HCT116 (cell line): ENCODE measurements around the gene RNF220. TPM values are rescaled to one million over a fixed set of nuclear protein-coding genes. Genes with fewer than 3 reads are reported as not detected.

Source experiments
- ATAC-seq: fragments of 200-7000 bp; cut with Tn5 transposase; 2 replicates; pipeline ENCODE4 v1.9.1; 2020; ENCODE audit warnings: mild to moderate bottlenecking, moderate library complexity
- BruUV-seq: library from RNA; stranded (reverse); fragments of 400-500 nt; replicated peaks from 2 replicates; lab custom pipeline; 2021; lab: Mats Ljungman, UMichigan
- CTCF ChIA-PET: fragments of 300-600 bp; sonication (Branson Sonifier 250); formaldehyde crosslinking; loops from one replicate; lab custom pipeline; 2021; ENCODE audit warnings: antibody characterized with exemption; lab: Charles Lee
- POLR2A ChIA-PET: fragments of 300-600, 350-600 bp; sonication (Branson Sonifier 250); formaldehyde crosslinking; loops from one replicate; lab custom pipeline; 2021; ENCODE audit warnings: antibody characterized with exemption; lab: Charles Lee
- RAD21 ChIA-PET, 2 experiments: fragments of 300-600 bp; sonication (Branson Sonifier 250); formaldehyde crosslinking; loops; one replicate each; lab custom pipeline; 2023; ENCODE audit warnings: low total read pairs in 2 of 2; ENCODE audit not compliant: uncharacterized antibody in 2 of 2, unreplicated experiment in 2 of 2, low non-redundant PET in 1 of 2; lab: Charles Lee
- DNase-seq: peaks from one replicate; pipeline ENCODE4 v3.0.0-alpha.2; 2010; ENCODE audit warnings: low read depth, low spot score
- H2AFZ ChIP-seq: fragments of 200-600 bp; shearing (Covaris generic), sonication (generic); 2 replicates; pipeline ENCODE4 v1.6.1; 2017; ENCODE audit warnings: low read depth, mixed run types, mixed read lengths, antibody characterized with exemption, low read length; ENCODE audit not compliant: poor library complexity, severe bottlenecking
- H3K27ac ChIP-seq: 2 replicates; pipeline ENCODE4 v1.5.1; 2012; ENCODE audit warnings: low read depth, low read length
- H3K27me3 ChIP-seq: fragments of 200-600 bp; sonication (generic); 2 replicates; pipeline ENCODE4 v1.6.1; 2016; ENCODE audit warnings: mixed run types, low read length, mixed read lengths; ENCODE audit not compliant: insufficient read depth
- H3K36me3 ChIP-seq, 2 experiments: fragments of 200-500 bp in 1 of 2; fragments of 200-600 bp in 1 of 2; sonication (Bioruptor generic) in 1 of 2; sonication (generic) in 1 of 2; 2 replicates each; pipeline versions ENCODE4 v1.5.1 to v1.6.1; 2014 to 2016; ENCODE audit warnings: low read length in 2 of 2, inconsistent platforms in 1 of 2, mixed read lengths in 1 of 2, mixed run types in 1 of 2; ENCODE audit not compliant: insufficient read depth in 2 of 2, control insufficient read depth in 1 of 2
- H3K4me1 ChIP-seq, 2 experiments: fragments of 200-600 bp in 1 of 2; sonication (generic) in 1 of 2; 2 replicates each; pipeline versions ENCODE4 v1.5.1 to v1.6.1; 2012 to 2017; ENCODE audit warnings: low read length in 2 of 2, inconsistent platforms in 1 of 2, mild to moderate bottlenecking in 1 of 2, mixed read lengths in 1 of 2, mixed run types in 1 of 2, moderate library complexity in 1 of 2; ENCODE audit not compliant: insufficient read depth in 2 of 2, control insufficient read depth in 1 of 2
- H3K4me2 ChIP-seq: fragments of 200-600 bp; sonication (generic); 2 replicates; pipeline ENCODE4 v1.6.1; 2017; ENCODE audit warnings: mixed run types, low read length, mixed read lengths
- H3K4me3 ChIP-seq, 2 experiments: fragments of 200-600 bp in 1 of 2; sonication (generic) in 1 of 2; replicated peaks in 1 of 2; 2 replicates each; pipeline ENCODE4 v1.5.1; 2011 to 2016; ENCODE audit warnings: low read length in 2 of 2, control low read depth in 1 of 2, low read depth in 1 of 2, mild to moderate bottlenecking in 1 of 2, mixed read lengths in 1 of 2, mixed run types in 1 of 2
- H3K79me2 ChIP-seq: fragments of 200-600 bp; sonication (generic); 2 replicates; pipeline ENCODE4 v1.6.1; 2017; ENCODE audit warnings: mild to moderate bottlenecking, mixed run types, low read length, moderate library complexity, mixed read lengths; ENCODE audit not compliant: insufficient read depth
- H3K9ac ChIP-seq: fragments of 200-600 bp; sonication (generic); 2 replicates; pipeline ENCODE4 v1.6.1; 2016; ENCODE audit warnings: low read length, mixed read lengths
- H3K9me2 ChIP-seq: fragments of 200-600 bp; sonication (generic), shearing (Covaris generic); 2 replicates; pipeline ENCODE4 v1.6.1; 2017; ENCODE audit warnings: mixed run types, mild to moderate bottlenecking, moderate library complexity; ENCODE audit not compliant: insufficient read depth
- H3K9me3 ChIP-seq, 2 experiments: fragments of 200-500 bp in 1 of 2; fragments of 200-600 bp in 1 of 2; sonication (Bioruptor generic) in 1 of 2; sonication (generic) in 1 of 2; 2 replicates each; pipeline ENCODE4 v1.6.1; 2014 to 2017; ENCODE audit warnings: low read length in 2 of 2, mixed read lengths in 2 of 2, inconsistent platforms in 1 of 2, low read depth in 1 of 2, mild to moderate bottlenecking in 1 of 2, mixed run types in 1 of 2, moderate library complexity in 1 of 2; ENCODE audit not compliant: control insufficient read depth in 1 of 2, insufficient read depth in 1 of 2
- H4K20me1 ChIP-seq: fragments of 200-600 bp; sonication (generic), shearing (Covaris generic); 2 replicates; pipeline ENCODE4 v1.6.1; 2017; ENCODE audit warnings: mixed run types, mild to moderate bottlenecking, moderate library complexity; ENCODE audit not compliant: insufficient read depth
- ATF3 ChIP-seq: IDR thresholded peaks from 2 replicates; pipeline ENCODE4 v1.6.1; 2012
- CBX3 ChIP-seq: IDR thresholded peaks from 2 replicates; pipeline ENCODE4 v1.6.1; 2012; ENCODE audit warnings: low read depth
- EGR1 ChIP-seq: IDR thresholded peaks from 2 replicates; pipeline ENCODE4 v1.6.1; 2012; ENCODE audit warnings: low read depth
- EZH2 ChIP-seq: fragments of 200-600 bp; sonication (generic); IDR thresholded peaks from 2 replicates; pipeline ENCODE4 v1.6.1; 2017; ENCODE audit warnings: antibody characterized with exemption, mixed run types
- EZH2phosphoT487 ChIP-seq: fragments of 200-600 bp; IDR thresholded peaks from 2 replicates; pipeline ENCODE4 v1.6.1; 2018; ENCODE audit warnings: antibody characterized with exemption, borderline replicate concordance
- FOSL1 ChIP-seq: IDR thresholded peaks from 2 replicates; pipeline ENCODE4 v1.6.1; 2012; ENCODE audit warnings: low read depth
- JUND ChIP-seq: IDR thresholded peaks from 2 replicates; pipeline ENCODE4 v1.6.1; 2012
- MAX ChIP-seq: IDR thresholded peaks from 2 replicates; pipeline ENCODE4 v1.6.1; 2012
- POLR2AphosphoS5 ChIP-seq: IDR thresholded peaks from 2 replicates; pipeline ENCODE4 v1.6.1; 2011; ENCODE audit warnings: mild to moderate bottlenecking, low read depth, low read length, moderate library complexity
- RAD21 ChIP-seq: IDR thresholded peaks from 2 replicates; pipeline ENCODE4 v1.6.1; 2012; ENCODE audit warnings: low read depth, mild to moderate bottlenecking
- SIN3A ChIP-seq: IDR thresholded peaks from 2 replicates; pipeline ENCODE4 v1.6.1; 2012; ENCODE audit warnings: low read depth
- SP1 ChIP-seq: IDR thresholded peaks from 2 replicates; pipeline ENCODE4 v1.6.1; 2012; ENCODE audit warnings: low read depth
- SRF ChIP-seq: IDR thresholded peaks from 2 replicates; pipeline ENCODE4 v1.6.1; 2012; ENCODE audit warnings: low read depth
- TCF7L2 ChIP-seq: IDR thresholded peaks from 2 replicates; pipeline ENCODE4 v1.7.0; 2011; ENCODE audit warnings: borderline replicate concordance, inconsistent platforms; ENCODE audit not compliant: insufficient read depth, insufficient read length; ENCODE audit errors: extremely low read depth
- YY1 ChIP-seq: IDR thresholded peaks from 2 replicates; pipeline ENCODE4 v1.6.1; 2011; ENCODE audit warnings: low read length, low read depth, moderate library complexity, mild to moderate bottlenecking; ENCODE audit not compliant: insufficient replicate concordance; ENCODE audit errors: extremely low read depth
- ZFX ChIP-seq: fragments of 450-650 bp; IDR thresholded peaks from 2 replicates; pipeline ENCODE4 v1.6.1; 2017
- ZNF274 ChIP-seq: fragments of 200-500 bp; sonication (Bioruptor generic); IDR thresholded peaks from 2 replicates; pipeline ENCODE4 v1.6.1; 2014; ENCODE audit warnings: mild to moderate bottlenecking, low read depth, low read length, inconsistent platforms
- intact Hi-C: fragments of 100-400 bp; cut with micrococcal nuclease; formaldehyde crosslinking; loops from 2 replicates; pipeline ENCODE4 v1.10.0; 2022
- total RNA-seq: library from RNA; stranded (reverse); gene quantifications from one replicate; pipeline ENCODE4 v1.2.1, GENCODE V29; 2021; ENCODE audit not compliant: unreplicated experiment
- TF ChIP-seq, protein P1 (sequence below): IDR thresholded peaks from 2 replicates; pipeline ENCODE4 v1.6.1; 2011; ENCODE audit warnings: mild to moderate bottlenecking, low read length, moderate library complexity; ENCODE audit not compliant: insufficient replicate concordance; ENCODE audit errors: extremely low read depth

RNF220 gene
- total RNA-seq, 1 experiment from 2014 or later = 84.5 TPM

GRCh38 chr1:44678120-44678519 is 273.1 kb downstream of the RNF220 start (continued):
- no peak for TF ChIP-seq YY1
- TF ChIP-seq FOSL1 = no peak
- no peak for TF ChIP-seq ATF3
- TF ChIP-seq SP1 = no peak
- TF ChIP-seq EZH2 = no peak
- no peak for TF ChIP-seq JUND
- TF ChIP-seq POLR2AphosphoS5 = no peak
- no peak for TF ChIP-seq ZFX
- no peak for TF ChIP-seq EGR1
- TF ChIP-seq RAD21 = no peak
- TF ChIP-seq SRF = no peak

DNA sequence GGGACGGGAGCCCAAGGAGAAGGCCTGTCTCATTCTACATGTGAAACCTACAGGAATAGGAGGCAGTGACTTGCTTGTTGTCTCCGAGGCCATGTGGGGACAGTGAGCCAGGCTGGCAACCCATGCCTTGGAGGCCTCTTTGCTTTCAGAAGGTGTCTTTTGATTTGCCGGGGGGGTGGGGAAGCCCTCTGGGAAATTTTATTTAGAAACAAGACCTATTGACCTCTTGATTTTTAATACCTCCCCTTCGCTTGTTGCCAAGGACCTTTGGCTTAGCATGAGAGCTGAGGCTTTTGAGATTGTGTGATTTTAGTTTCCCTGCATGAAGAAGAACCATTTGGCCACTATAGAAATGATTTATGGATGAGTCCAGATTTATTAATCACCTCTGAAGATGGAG is 273.6 kb downstream of the RNF220 start:
- Histone ChIP-seq H3K27ac (no peak overlapping the region), H3K79me2 (no peaks in the 10 kb centered on the region), H3K4me3 (no peak overlapping the region), H3K9me3 (no peaks in the 10 kb centered on the region), H3K4me1 (peaks cover 24 to 35% of the 10 kb centered on the region in 2 experiments), H3K27me3 (no peaks in the 10 kb centered on the region), H3K36me3 (no peaks in the 10 kb centered on the region), H2AFZ (no peak overlapping the region), H3K4me2 (no peak overlapping the region), H4K20me1 (no peaks in the 10 kb centered on the region), H3K9me2 (no peaks in the 10 kb centered on the region), H3K9ac (no peak overlapping the region)
- intact Hi-C loops = no loop called here
- TF ChIP-seq SRF (no peak), ATF3 (no peak), YY1 (no peak), SP1 (no peak), TCF7L2 (no peak), FOSL1 (no peak), SIN3A (no peak), MAX (no peak), ZNF274 (no peak), JUND (no peak), EZH2phosphoT487 (no peak), CBX3 (no peak)
- TF ChIP-seq, protein P1, sequence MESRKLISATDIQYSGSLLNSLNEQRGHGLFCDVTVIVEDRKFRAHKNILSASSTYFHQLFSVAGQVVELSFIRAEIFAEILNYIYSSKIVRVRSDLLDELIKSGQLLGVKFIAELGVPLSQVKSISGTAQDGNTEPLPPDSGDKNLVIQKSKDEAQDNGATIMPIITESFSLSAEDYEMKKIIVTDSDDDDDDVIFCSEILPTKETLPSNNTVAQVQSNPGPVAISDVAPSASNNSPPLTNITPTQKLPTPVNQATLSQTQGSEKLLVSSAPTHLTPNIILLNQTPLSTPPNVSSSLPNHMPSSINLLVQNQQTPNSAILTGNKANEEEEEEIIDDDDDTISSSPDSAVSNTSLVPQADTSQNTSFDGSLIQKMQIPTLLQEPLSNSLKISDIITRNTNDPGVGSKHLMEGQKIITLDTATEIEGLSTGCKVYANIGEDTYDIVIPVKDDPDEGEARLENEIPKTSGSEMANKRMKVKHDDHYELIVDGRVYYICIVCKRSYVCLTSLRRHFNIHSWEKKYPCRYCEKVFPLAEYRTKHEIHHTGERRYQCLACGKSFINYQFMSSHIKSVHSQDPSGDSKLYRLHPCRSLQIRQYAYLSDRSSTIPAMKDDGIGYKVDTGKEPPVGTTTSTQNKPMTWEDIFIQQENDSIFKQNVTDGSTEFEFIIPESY = no peak
- no peak for DNase-seq
- CTCF ChIA-PET = no interaction called here
- RAD21 ChIA-PET = no interaction called here
- POLR2A ChIA-PET = interaction anchor here (1.7 kb wide), 1 partner anchor 43 kb away, joined by 4 read pairs; no protein-coding TSS in a partner anchor
- ATAC-seq = no peak
- no TSS peak for BruUV-seq
